Right lobe of liver (tissue), 4 donors: Measurements from ENCODE around the gene GALNT5.

Experiments used
- POLR2A ChIP-seq: fragments of 450-650 bp; IDR thresholded peaks from one replicate; pipeline ENCODE4 v1.6.1; 2017; ENCODE audit warnings: antibody characterized with exemption, mild to moderate bottlenecking
- TF ChIP-seq, protein P1 (sequence below), 4 donors: fragments of 200-600 bp in 3 of 4; fragments of 450-650 bp in 1 of 4; IDR thresholded peaks; one replicate each; pipeline versions ENCODE4 v1.5.1 to v1.8.0; 2016 to 2022; ENCODE audit warnings: antibody characterized with exemption in 4 of 4, mild to moderate bottlenecking in 2 of 4
- donor health status: DM: no; HTN: no; CAD: no.
- donor health status: DM: no; HTN: no; CAD: no.
- donor health status: DM: no; HTN: yes; CAD: no.

DNA sequence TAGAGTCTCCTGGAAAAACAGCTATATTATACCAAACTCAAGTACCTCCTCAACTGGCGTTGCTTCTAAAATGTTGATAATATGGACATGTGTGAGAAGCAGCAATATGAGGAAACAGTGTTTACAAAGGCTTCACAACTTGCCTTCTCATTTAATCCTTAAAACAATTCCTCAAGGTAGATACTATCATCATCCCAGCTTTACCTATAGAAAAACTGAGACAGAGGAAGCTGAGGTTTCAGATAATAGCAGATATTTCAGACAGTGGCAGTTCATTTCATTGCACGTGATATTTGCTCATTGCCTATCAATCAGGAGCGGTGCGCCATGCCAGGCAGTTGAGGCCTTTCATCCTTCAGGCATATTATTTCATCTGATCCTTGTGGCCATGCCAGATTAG is 8.3 kb downstream of the GALNT5 start:
- TF ChIP-seq, protein P1, sequence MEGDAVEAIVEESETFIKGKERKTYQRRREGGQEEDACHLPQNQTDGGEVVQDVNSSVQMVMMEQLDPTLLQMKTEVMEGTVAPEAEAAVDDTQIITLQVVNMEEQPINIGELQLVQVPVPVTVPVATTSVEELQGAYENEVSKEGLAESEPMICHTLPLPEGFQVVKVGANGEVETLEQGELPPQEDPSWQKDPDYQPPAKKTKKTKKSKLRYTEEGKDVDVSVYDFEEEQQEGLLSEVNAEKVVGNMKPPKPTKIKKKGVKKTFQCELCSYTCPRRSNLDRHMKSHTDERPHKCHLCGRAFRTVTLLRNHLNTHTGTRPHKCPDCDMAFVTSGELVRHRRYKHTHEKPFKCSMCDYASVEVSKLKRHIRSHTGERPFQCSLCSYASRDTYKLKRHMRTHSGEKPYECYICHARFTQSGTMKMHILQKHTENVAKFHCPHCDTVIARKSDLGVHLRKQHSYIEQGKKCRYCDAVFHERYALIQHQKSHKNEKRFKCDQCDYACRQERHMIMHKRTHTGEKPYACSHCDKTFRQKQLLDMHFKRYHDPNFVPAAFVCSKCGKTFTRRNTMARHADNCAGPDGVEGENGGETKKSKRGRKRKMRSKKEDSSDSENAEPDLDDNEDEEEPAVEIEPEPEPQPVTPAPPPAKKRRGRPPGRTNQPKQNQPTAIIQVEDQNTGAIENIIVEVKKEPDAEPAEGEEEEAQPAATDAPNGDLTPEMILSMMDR (IDR thresholded peaks at IDR 0.05), result no peak
- no peak for TF ChIP-seq POLR2A
